Activated CD4-positive, alpha-beta T cell treated with anti-CD3 and anti-CD28 coated beads, Interleukin-10, Interleukin-2, amounts not matched to agents 100 ng/mL and 50 ng/mL, durations not matched to agents 16 hours and 8 hours (primary cell): ENCODE data around the gene PDZD4.

Experiments
- DNase-seq: peaks from one replicate; pipeline ENCODE4 v3.0.0-alpha.2; 2020

Gene PDZD4, protein sequence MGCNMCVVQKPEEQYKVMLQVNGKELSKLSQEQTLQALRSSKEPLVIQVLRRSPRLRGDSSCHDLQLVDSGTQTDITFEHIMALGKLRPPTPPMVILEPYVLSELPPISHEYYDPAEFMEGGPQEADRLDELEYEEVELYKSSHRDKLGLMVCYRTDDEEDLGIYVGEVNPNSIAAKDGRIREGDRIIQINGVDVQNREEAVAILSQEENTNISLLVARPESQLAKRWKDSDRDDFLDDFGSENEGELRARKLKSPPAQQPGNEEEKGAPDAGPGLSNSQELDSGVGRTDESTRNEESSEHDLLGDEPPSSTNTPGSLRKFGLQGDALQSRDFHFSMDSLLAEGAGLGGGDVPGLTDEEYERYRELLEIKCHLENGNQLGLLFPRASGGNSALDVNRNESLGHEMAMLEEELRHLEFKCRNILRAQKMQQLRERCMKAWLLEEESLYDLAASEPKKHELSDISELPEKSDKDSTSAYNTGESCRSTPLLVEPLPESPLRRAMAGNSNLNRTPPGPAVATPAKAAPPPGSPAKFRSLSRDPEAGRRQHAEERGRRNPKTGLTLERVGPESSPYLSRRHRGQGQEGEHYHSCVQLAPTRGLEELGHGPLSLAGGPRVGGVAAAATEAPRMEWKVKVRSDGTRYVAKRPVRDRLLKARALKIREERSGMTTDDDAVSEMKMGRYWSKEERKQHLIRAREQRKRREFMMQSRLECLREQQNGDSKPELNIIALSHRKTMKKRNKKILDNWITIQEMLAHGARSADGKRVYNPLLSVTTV

DNA sequence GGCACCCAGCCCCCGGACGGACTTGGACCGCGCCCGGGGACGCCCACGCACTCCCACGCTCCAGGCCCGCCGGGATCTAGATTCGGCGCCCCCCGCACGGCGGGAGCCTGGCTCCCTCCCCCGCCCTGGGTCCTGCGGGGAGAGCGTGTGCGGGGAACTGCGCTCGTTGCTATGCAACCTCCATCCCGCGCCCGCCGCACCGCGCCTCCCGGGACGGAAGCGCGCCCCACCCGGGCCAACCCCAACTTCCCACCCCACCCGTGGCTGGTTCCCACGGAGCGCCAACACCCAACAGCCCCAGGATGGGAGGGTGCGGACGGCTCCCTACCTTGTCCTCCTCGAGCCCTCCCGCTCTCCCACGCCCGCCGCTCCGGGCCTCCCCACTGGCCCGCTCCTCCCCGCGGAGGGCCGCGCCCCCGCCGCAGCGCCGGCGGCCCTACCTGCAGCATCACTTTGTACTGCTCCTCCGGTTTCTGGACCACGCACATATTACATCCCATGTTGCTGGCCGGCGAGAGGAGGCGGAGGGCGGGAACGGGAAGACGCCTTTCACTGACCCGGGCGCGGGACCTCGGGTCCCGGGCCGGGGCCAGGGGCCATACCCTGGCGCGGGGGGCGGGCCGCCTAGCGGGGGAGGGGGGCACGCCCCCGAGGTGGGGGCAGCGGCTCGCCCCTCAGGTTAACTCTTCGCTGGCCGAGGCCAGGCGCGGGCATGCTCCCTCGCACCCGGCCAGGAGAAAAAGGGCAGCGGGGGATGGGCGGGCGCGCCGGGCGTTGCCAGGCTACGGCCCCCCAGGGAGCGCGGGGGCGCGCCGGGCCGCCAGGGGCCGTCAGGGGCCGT lies at the start of gene PDZD4:
Gene PDZD4, minus strand, starts transcription at position 746 of the 841 bp plus-strand sequence. Its CDS starts 246 bp downstream, at position 500.
- DNase-seq: no peak

DNA sequence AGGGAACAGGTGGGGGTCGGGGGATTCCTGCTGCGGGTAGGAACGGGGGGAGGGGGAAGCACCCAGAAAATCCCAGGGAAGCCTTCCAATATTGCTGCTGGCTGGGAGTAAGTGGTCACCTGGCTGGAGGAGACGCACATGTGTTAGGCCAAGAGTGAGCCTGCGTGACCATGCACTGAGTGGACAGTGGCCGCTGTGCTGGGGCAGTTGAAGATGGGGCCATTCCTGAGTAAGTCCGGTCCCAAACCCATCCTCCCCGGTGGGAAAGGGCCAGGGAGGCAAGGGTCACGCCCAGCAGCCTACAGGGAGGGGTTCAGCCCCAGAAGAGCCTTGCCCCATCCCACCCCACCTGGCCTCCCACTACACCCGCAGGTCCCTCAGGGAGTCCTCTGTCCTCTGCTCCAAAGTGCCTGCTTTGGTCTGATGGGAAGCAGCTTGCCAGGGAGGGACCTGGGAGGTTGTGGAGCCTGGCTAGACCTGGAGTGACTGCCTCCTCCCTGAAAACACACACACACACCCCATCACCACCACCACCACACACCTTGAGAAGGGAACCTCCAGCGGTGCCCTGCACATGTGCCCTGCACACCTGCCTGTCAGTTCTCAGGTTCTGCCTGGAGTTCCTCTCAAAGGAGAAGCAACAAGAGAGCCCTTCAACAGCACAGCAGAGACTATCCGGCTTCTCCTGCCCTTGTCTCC lies 49.5 kb upstream of the PDZD4 start:
- DNase-seq: no peak

DNA sequence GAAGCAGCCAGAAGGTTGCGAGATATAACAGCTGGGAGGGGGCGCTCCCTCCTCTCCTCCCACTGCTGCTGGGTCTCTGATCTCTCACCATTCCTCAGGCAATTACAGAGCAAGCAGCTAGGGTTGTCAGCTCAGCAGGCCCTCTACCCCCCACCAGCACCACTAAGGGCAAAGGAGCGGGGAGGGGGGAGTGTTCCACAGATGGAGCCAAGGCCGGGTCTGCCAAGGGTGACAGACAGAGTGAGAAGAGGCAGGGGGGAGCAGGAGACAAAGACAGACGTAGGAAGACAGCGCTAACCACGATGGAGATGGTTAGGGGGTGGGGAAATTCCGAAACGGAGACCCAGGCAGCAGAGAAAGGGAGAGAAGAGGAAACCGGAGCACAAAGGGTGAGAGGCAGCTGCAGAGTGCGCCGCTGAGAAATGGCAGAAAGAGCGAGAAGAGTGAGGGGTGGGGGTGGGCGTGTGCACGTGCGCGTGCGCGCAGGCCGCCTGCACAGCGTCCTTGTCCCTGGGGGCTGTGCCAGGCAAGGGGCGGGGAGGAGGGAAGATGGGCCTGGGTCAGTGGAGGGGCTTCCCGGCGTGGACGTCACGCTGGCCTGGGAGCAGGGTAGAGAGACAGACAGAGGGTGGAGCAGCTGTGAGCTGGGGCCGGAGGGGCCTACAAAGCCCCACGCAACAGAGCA lies 48.8 kb upstream of the PDZD4 start:
- DNase-seq: no peak

DNA sequence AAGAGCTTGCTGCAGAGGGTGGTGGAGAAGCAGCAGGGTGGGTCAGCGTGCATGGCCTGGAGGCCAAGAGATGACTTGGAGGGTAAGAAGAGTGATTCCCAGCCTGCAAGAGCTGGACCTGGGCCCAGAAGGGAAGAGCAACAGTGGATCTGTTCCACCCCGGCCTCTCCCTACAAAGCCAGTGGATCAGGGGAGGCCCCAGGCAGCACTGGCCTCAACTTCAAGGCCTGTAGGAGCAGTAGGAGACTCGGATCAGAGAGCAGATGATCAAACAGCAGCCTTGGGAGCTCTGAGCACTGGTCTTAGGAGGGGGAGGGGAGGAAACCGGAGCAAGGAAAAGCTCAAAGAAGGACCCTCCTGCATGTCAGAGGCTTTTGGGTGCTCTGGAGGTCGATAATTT lies 48.0 kb upstream of the PDZD4 start:
- DNase-seq: no peak

DNA sequence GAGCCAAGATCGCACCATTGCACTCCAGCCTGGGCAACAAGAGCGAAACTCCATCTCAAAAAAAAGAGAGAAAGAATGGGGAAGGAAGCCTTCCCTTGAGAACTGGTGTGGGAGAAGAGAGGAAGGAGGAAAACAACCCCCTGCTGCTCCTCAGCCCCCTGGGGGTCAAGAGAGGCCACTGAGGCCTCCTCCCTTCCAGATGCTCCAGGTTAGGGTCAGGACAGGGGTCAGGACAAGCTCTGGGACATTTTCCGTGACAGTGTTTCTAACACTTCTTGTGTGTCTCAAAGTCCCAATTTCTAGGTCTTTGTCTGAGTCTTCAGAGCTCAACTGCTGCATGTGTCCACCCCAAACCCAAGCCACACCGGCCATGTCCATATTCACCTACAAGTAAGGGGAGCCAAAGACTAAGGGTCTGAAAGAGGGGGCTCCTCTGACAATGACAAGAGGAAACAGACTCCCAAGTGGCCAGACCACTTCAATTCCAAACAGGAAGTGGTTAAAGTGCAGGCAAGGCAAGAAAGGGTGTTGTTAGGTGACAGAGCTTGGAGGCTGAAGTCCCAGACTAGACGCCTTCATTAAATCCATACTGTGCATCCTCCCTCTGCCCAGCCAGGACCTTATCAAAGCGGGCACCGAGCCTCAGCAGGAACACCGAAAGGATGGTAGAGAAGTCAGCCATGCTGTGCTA lies 47.4 kb upstream of the PDZD4 start:
- DNase-seq: no peak

DNA sequence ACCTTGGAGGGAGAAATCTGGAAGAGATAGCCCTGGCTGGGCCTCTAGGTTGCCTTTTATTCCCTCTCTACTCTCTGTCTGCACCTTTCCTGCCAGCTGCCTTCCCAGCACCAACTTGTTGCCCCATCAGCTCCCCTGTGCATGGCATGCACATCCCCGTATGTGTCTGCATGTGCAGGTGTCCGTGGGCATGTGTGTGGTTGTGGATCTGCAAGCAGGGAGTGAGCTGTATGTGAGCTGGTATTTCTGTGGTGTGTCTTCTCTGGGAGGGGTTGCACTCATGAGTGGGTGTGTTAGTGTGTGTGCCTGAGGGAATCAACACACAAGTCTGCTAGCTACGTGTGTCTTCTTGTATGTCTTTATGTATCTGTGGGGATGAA lies 45.8 kb upstream of the PDZD4 start:
- no peak for DNase-seq

DNA sequence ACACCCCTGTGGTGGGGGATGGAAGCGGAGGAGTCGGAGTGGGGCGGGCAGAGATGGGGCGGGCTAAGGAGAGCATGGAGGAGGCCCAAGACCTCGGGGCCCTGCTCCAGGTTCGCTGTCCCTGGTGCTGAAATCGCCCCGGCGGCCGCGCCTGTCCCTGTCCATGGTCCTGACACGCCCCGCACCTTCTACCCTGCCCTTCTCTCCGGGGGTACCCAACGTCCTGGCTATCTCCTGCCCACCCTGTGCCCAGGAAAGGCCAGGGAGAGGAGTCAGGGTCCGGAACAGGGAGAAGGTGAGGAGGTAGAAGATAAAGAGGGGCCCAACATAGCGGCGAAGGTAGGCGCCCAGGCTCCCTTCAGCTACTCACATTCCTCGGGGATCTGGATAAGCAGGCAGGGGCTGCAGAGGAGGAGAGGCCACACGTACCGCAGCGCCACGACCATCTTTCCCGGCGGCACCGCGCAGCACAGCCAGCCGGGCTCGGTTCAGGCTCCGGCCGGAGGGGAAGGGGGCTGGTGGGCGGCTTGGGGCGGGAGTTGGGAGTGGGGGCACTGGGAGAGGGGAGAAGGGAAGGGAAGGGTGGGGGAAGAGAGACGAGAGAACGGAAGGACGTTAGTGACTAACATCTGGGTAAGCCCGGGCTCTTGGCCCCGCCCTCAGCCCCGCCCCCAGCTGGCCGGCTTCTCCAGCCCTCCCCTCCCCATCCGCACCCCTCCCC lies 45.2 kb upstream of the PDZD4 start:
- DNase-seq: peak; percentile 41

DNA sequence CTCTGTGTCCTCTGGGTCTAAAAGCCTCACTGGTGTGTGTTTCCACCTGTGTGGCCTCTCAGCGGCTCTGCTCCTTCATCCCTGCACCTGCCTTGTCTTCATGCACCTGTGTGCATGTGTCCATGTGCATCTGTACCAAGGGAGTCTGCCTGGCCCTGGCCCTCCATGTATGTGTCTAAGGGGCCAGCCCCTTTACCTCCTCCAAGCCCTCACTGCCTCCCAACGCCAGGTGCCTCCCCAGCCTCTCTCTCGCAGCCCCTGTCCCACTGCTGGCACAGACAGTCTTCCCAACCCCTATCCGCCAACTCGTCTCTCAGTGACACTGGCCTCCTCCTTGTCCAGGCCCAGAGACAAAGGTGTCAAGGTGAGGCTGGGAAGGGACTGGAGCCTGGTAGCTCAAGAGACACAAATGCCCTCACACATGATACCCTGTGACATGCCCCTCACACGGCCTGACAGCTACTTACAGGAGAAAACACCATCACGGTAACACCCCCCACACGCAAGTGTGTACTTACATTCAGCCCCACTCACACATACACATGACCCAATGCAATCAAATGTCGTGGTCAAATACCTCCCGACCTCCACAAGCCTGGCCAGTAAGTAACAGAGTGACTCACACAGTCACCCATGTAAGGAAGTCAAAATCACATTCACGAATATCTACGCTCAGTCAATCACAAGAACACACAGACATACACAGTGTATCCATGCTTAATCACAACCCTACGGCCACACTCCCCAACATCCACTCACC lies 44.2 kb upstream of the PDZD4 start:
- no peak for DNase-seq

DNA sequence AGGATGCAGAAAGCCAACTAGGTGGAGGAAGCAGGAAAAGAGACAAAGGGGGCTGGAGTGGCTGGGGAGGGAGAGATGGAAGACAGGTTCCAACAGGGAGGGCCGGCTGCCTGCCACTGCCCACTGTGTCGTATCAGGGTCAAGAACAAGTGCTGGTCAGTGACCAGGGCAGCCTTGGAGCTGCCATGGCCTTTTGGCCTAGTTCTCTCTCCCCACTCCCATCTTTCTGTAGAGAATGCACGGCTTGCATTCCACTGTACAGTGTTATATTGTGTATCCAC lies 43.7 kb upstream of the PDZD4 start:
- DNase-seq: no peak

DNA sequence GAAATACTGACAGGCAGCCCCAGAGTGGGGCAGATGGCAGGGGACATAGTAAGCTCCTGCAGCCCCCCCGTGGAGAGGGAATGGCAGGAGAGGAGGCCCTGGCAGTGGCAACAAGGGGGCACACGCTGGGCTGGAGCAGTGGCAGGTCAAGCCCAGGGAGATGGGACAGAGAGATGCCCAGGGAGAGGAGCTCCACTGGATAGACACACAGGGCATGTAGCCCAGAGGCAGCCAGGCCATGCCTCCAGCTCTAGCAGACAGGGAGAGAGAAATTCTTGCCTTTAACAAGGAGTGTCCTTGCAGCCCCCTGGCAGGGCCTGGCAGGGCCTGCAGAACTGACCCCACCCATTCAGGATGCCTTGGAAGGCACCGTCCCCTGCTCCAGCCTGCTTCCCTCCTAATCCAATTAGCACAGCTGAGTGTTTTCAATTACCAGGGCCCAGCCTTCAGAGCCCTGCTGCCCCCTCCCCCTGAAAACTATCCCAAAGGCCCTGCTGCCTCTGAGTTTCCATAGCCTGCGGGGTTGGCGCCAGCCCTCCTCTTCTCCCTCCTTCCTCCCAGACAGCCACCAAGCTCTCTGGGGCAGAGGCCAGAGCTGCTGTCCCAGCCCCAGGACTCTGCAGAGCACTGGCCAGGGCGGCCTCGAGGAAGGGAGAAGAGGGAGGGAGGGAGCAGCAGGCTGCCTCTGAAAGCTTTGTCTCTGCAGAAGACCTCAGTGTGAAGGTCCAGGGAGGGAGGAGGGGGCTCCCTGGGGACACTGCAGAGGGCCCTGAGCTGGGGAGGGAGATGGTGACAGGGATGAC lies 43.1 kb upstream of the PDZD4 start:
- no peak for DNase-seq

DNA sequence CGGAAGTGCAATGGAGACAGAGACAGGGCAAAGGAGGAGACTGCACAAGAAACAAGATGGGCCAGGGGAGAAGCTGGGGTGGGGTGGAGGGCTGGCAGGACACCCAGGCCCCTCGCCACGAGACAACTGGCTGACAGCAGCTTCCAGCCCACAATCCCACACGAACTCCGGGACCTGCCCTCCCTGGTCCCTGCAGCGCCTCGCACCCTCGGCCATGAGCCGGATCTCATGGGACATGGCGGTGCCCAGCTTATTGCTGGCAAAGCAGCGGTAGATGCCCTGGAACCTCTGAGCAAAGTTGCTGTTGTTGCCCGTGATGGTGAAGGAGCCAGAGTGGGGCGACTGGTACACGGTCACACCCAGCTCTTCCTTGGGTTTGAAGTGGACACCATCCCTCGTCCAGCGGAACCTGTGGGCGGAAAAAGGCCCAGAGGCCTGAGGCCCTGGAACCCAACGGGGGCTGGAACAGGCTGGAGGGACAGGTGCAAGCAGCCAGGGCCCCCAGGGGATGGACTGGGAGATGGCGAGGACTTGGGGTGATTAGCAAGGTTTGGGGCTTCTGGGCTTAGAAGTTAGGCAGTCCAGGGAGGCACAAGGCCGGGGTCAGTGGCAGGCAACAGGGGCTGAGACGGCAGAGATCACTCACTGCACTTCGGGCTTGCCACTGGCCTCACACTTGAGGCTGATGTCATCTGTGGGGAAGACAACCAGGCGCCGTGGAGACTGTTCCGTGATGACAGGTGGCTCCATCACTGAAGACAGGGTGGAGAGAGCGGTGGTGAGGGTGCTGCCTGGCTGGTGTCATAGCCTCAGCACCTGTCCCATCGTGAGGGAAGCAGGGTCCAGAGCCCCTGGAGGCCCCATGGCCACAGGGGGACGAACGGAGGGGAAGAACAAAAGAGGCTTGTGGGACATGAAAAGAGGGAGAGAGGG lies 41.9 kb upstream of the PDZD4 start:
- DNase-seq: no peak

DNA sequence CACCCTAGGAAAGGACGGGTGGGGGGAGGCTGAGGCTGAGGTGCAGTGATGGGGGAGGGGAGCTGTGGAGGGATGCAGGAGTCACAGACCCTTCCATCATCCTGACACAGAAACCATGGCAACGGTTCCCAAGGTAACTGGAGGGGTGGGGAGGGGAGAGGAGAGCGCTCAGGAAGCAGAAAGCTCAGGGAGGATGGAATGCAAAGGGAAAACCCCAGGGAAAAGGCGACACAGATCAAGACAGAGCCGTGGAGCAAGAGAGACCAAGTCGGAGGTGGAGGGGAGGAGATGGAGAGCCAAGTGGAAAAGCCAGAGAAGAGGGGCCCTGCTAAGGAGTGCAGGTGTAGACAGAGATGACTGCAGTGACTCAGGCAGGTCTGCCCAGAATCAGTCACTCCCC lies 41.1 kb upstream of the PDZD4 start:
- no peak for DNase-seq

DNA sequence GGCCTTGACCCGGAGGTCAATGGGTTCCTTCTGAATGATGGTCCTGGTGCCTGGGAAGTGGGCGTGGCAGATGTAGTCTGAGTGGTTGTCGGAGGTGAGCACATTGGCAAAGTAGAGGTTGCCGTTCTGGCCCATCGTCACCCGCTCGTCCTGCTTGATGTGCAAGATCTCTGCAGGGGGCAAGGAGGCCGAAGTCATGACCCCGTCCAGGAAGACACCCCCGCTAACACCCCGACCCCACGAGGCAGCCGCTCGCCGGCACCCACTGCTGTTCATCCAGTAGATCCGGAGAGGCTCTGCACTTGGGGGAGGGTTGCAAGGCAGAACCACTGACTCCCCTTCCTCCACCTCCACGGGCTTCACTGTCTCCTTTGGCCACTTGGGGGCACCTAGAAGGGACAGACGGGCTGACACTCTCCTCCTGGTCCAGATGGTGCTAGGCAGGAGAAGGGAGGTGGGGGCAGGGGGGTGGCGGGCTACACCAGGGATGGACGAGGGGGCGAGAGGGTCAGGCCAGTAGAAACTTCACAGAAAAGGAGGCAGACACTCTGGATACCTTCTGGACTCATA lies 40.5 kb upstream of the PDZD4 start:
- DNase-seq: no peak

DNA sequence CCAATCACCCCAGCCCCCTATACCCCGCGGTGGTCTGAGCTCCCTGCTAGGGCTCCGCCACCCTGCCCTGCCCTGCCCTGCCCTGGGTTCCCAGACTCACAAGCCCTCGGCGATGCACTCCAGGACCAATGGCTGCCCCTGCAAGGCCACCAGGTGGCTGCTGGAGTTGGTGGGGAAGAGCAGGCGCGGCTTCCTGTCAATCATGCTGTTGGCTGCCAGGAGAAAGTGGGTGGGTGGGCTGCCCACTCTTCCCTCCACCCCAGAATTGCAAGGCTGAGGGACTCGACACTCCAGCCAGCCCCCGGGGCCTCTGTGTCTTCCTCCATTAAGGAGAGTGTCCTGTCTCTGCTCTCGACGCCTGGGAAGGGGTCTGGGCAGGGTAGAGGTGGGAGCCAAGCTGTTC lies 39.9 kb upstream of the PDZD4 start:
- DNase-seq: no peak

DNA sequence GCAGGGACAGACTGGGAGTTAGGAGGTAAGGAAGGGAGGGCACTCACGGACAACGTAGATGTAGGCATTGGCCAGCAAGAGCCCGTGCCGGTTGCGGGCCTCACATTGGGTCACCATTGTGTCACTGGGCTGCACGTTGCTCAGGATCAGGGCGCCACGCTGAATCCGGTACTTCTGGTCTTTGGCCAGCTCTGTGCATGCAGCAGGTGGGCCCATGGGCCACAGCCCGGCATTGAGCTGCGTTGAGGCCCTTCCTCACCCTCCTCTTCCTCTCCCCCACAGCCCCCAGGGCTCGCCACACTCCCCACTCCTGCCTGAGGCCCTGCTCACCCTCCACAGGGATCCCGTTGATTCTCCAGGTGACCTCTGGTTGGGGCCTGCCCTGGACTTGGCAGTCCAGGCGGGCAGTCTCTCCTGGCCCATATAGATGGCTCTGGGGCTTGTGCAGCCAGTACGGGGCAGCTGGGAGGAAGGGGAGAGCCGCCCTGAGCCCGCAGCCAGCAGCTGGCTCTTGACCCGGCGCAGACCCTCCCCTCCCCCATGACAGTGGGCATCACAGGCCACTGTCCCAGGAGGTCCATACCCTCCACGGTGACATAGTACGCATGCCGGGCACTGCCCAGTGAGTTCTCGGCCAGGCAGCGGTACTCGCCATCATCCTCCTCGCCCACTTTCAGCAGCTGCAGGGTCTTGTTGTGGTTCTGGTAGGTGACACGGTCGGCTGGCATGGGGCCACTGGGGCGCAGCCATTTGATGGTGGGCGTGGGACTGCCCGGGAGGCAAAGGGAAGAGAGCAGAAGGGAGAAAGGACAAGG lies 39.3 kb upstream of the PDZD4 start:
- no peak for DNase-seq

DNA sequence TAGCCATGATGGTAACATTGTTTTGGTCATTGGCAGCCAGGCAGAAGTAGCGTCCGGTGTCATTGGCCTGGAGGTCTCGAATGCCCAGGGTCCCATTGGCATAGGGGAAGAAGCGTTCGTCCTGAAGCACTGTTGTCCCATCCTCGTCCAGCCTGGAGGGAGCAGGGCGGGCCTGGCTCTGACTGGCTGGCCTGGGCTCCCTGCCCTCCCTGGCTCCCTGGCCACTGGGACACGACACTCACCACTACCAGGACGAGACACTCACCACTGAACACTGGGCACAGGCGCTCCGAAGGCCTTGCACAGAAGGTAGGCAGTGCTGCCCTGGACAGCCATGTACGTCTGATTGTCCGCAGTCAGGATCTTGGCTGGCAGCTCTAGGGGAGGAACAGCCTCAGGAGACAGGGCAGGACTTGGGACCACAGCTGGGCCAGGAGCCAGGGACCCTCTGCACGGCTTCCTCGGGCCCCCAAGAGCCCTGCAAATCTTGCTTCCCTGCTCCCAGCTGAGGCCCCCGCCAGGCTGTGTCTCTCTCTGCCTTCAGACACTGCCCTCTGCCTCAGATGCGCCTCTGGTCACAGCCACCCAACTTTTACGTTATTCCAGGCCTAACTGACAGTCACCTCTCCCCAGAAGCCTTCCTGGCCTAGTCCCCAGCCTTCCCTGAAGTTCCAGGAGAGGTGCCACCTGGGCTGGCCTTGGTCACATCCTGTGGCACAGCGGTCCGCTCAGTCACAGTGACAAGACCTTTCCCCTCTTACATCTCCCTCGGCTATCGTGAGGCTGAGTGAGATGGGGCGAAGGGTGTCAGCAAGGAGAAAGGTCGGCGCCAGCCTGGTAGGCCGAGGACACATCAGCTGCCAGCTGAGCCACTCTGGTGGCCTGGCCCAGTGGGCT lies 38.5 kb upstream of the PDZD4 start:
- DNase-seq: no peak
